NCI-H446 (cell line): ENCODE data around the gene SERPINA4.
"Not testable (repeated sequence)": the region's sequence is repeated elsewhere in the genome, so short reads cannot be mapped to it uniquely, and the experiment has no call there.

Experiments
- DNase-seq, 2 experiments: peaks; one replicate each; lab custom pipeline; 2025; lab: John Stamatoyannopoulos, UW

The SERPINA4 gene

DNA sequence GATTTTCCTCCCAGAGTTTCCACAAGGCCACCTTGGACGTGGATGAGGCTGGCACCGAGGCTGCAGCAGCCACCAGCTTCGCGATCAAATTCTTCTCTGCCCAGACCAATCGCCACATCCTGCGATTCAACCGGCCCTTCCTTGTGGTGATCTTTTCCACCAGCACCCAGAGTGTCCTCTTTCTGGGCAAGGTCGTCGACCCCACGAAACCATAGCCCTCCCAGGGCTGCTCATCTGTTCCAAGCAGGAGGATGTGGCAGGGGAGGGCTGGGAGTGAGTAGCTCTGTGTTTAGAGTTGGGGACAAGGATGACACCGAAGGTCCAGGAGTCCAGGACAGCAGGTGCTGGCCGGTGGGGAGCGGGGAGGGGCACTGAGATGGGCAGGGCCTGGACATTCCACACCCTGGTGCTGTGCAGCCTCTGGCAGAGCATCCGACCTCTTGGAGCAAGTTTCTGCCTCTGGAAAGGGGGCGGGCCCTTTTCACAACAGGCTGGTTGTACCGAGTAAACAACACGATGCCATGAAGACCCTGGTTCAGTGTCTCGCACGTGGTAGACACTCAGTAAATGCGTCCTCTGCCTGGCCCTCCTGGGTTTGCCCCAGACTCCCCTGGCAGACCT is 8.2 kb downstream of the SERPINA4 start:
- no peak for DNase-seq

DNA sequence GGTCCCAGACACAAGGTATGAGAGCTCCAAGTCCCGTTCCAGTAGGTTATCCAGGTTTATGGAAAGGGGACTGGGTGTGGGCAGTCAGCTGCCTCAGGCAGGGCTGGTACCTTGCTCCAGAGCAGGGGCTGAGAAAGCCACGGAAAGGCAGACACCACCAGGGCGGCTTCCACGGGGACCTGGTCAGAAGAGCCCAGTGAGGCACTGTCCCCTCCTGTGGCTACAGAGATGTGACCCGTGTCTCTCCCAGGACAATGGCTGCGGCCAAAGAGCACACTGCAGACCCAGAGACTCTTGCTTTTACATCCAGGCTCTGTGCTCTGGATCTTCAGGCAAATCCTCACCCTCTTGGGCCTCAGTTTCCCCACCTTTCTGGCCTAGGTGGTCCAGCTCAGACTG is 8.8 kb downstream of the SERPINA4 start:
- DNase-seq: no peak

DNA sequence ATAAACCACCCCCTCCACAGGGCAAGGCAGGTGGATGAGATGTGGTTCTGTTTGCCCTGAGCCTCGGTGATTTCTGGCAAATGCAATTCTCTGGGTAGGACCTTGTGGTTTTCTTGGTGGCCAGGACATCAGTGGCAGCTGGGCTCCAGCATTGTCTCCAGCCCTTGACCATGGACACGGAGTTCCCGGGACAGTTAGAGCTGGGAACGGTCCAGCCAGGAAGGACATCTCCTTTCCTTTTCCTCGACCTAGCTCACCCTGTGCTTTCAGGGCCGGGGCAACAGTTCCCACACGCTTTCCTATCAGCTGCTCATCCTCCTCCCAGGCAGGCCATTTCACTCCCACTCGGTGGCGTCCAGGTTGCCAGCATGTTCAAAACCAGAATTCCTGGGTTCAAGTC is 9.2 kb downstream of the SERPINA4 start:
- no peak for DNase-seq

DNA sequence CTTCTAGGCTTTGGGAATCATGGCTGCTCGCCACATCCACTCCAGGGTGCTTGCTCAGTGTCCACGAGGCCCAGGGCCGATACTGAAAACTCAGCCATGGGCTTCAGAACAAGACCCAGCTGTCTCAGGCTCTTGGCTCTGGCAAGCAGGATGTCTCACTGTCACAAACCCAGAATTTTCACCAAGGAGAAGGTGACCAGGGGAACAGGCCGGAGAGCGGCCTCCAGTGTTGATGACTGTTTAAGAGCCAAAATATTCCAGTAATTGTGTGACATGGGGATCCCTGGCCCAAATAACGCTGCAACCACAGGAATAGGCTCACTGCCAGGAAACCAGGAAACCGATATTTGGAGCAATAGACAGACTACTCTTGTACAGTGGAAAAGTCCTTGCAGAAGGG is 10.2 kb downstream of the SERPINA4 start:
- DNase-seq: no peak

DNA sequence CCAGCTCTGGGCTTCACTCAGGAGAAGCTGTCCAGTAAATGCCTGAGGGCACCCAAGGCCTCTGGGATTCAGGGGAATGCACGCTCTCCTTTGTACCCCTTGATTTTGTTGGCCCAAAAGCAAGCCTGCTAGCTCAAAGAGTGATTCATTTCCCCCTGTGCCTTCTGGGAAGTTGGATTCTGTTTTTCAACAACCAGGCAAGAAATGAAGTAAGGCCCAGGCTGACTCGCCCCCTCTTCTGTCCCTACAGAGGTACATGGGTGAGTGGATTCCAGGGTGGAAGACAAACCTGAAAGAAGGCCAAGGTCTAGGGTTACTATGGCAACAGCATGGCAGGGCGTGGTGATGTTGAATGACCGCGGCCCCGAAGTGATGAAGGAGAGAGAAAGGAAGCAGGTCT is 10.7 kb downstream of the SERPINA4 start:
- no peak for DNase-seq

DNA sequence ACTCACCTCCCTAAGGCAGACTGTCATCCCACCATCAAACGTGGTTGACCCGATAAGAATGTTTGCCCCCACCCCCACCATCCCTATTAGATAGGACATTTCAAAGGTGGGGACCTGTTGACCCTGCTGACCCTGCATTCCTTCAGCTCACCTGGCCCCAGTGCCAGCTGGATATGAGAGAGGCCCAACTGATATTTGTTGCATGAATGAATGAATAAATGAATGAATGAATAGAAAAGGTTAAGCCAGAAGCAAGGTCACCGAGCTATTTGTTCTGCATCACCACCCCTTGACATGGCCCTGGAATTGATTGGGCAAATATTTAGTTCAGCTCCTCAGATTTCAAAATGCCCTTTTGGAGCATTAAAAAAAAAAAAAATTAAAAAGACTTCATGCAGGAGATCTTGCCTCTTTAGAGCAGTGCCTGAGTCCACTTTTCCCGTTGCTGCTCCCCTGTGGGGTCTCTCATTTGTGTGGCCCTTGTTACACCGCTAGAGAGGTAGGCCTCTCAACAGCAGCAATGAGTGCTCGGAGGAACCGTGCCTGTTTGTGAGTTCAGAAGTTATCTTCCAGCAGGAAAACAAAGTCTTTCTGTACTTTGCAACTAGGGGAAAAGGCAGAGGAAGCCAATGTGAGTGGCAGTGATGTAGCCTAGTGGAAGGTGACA is 11.5 kb downstream of the SERPINA4 start:
- no peak for DNase-seq

DNA sequence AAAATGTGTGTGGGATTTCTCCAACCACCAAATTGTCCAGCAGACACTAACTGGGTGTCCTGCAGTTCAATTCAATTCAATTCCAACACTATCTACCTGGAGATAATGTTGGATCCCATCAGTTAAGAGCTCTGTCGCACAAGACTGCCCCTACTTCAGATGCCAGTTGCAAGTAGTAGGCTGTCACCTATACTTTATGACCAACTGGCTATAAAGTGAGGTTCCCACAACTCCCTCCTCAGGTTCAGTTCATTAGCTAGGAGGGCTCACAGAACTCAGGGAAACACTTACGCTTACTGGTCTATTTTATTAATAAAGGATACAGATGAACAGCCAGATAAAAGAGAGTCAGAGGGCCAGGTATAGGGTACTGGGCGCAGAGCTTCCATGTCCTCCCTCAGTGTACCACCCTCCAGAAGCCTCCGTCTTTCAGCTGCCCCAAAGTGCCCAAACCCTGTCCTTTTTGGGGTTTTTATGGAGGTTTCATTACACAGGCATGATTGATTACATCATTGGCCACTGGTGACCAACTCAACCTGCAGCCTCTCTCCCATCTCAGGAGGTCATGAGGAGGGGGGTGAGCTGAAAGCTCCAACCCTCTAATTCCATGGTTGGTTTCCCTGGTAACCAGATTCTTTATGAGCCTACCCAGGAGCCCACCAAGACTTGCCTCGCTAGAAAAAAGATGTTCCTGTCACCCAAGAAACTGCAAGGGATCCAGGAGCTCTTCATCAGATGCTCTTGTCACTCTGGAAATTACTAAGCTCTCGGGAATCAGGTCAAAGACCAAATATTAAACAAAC is 12.4 kb downstream of the SERPINA4 start:
- no peak for DNase-seq

DNA sequence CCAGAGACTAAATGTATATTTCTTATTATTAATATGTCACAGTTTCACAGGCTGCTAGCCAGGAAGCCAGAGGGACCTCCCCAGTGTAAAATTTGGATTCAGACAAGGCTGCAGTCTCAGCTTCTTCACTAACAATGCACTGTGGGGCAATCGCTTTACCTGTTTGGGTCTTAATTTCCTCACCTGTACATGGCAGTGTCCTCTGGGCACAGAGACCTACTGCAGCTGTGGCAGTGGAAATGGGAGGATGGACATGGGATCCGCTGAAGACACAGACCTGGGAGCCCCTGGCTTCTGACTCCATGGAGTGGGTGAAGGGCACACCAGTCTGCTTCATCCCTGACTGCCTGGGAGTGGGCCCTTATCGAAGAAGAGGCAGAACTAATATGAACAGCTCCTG is 13.1 kb downstream of the SERPINA4 start:
- DNase-seq: no peak

DNA sequence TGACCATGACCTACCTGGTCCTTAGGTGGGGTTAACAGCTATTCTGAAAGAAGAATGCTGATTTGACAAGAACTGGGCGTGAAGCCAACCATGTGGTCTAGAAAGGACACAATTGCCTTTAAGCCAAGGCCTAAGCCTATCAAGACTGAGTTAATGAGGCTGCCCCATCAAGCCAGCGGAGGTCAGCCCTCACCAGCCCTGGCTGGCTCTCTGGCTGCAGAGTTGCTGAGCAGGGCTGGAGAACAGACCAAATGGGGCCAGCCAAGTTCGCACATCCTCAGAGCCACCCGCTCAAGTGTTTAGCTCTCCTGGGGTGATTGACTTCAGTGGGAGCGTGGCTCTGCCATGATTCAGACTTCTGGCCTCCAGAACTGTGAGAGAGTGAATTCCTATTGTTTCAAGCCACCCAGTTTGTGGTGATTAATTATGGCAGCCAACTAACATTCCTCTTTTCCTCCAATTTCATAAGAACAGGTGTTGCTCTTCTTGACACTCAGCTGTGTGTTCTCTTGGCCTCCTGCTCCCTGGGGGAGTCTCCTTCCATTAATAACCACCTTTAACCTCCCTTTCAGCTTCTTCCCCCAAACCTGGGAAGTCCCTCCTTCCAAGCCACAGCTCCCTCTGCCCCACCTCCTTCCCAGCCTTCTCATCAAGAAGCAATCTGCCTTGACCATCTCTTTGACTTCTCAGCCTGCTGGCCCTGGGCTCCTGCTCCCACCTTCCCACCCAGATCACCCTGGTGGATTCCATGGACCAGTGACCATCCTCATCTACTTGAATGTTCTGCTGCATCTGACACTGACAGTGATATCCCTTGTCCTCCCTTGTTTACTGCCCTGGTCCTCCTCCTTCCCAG is 14.7 kb downstream of the SERPINA4 start:
- DNase-seq: no peak

DNA sequence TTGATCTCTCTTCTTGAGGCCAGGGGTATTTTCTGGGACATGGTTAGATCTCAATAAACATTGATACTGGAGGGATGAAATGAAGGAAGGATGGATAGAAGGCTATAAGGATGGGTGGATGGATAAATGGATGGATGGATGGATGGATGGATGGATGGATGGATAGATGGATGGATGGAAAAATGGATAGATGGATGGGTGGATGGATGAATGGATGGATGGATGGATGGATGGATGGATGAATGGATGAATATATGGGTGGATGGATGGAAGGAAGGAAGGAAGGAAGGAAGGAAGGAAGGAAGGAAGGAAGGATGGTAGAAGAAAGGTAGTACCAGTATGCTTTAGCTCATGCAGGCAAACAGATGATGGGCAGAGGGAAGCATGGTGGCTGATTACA is 16.2 kb downstream of the SERPINA4 start:
- DNase-seq: not testable (repeated sequence)

DNA sequence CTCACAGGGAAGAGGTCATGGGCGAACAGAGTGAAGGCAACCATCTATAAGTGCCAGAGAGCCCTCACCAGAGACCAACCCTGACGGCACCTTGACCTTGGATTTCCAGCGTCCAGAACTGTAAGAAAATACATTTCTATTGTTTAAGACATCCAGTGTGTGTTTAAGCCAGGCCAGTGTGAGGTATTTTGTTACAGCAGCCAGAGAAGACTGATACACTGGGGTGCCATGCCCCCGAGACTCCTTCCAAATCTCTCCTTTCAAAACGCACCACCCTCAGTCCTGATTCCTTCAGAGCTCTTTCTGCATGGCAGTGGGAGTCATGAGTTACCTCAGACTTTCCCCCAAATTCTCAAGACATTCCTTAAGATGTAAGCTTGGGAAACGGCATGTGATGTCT is 17.5 kb downstream of the SERPINA4 start:
- no peak for DNase-seq

DNA sequence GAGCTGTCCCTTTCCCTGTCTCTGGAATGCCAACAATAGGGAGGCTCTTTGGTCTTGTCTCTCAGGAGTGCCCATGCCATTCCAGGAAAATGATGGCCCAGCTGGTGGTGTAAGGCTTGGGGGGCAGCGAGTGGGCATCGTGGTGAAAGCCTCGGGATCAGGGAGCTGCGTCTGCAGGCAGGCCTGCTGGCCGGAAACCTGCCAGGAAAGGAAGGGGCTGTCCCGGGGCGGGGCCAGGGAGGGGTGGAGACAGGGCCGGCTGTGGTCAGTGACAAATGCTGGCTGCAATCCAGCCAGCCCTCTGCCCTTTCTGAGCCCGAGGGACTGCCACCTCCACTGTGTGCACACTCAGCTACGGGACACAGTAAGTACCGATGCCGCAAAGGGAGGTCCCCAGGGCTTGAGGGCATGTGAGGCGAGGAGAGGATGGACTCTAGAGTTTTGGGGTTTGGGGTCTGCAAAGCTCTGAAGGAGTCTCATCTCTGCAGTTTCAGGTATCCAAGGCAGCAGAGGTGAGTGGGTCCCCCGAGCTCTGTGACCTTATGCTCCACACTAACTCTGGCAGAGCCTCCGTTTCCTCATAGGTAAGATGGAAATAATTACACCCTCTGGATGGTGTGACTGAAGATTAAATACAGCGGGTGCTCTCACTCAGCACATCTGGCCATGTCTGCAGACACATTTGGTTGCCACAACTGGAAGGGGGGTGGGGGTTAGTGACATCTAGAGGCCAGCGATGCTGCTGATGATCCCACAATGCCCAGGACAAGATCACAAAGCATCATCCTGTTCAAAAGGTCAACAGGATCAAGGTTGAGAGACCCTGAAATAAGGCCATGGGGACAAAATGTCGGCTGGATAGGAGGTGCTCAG is 20.1 kb downstream of the SERPINA4 start, which contains the start of gene SERPINA5:
TSS of gene SERPINA5 (plus strand) at position 300 of the 873 bp plus-strand sequence. CDS start 5,937 bp downstream, outside the sequence.
- no peak for DNase-seq

DNA sequence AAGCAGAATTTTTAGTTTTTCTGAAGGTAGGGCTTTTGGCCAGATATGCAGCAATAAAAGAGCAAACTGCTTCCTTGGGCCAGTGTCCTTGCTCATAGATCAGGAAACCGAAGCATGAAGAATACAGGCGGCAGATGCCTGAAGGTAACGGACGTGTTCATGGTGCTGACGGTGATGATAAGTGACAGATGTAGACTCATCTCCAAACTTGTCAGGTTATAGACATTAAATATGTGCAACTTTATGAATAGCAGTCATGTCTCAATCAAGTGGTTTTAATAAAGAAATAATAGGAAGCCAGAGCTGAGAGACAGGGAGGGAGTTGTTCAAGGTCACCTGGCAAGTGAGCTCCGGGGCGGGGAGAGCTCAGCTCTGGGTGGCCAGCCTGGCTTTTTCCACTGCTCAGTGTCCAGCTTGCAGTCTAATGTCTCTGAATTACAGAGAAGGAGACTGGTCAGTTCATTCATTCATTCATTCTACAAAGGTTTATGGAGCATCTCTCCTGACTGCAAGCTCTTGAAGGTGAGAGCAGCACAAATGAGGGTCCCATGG is 21.0 kb downstream of the SERPINA4 start:
- DNase-seq: no peak

DNA sequence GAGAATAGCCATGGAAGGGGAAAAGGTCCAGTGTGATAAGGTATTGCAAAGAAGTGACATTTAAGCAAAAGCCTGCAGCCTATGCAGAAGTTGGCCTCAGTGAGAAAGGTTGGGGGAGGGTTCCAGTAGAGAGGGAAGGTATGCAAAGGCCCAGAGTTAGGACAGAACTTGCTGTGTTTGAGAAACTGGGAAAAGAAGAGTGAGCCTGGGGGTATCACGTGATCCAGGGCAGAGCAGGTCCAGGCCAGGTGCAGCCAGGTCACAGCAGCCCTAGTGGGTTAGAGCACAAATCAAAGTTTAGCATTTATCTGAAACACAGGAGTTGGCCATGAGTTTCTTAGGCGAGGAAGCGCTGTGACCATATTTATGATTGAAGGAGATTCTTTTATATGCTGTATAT is 21.6 kb downstream of the SERPINA4 start:
- no peak for DNase-seq

DNA sequence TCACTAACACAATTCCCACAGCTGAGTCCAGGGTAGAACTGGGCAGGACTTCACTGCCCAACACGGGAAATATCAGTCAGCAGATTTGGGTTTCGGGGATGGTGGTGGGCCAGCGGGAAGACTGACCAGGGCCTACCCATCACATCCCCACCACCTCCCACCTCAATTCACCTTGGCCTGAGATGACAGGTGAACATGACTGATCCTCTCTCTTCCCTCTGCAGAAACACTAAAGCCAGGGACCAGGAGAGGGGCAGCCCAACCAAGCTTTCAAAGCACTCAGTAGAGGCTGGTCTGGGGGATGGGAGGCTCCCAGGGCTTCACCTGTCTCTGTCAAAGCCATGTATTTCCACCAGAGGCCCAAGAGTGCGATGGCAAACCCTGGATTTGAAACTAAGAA is 22.3 kb downstream of the SERPINA4 start:
- no peak for DNase-seq

DNA sequence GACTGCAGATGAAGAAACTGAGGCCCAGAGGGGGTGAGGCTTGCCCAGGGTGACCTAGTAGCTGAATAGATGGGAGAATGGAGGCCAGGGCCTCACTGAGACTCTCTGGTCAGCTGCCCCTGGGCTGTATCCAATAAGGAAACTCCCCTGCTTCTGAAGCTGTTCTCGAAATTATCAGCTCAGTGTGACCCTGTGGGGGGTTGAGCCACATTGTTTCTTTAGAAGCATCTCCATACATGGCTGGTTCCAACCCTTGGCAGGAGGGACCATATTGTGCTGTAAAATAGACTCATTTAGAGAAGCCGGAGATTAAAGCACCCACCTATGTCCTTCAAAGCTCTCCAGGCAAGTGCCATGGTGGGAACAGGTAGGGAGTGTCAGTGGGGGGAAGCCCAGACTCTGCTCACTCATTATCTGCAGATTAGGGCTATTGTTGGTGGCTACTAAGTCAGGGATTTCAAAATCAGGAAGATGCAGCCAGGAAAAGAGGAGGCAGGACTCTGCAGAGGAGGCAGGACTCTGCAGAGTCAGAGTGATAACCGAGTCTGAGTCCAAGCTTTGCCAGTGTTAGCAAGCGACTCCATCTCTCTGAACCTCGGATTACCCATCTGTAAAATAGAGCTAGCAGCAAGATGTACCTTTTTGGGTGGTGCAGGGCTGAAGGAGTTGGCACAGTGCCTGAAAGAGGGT is 23.5 kb downstream of the SERPINA4 start:
- DNase-seq: no peak

DNA sequence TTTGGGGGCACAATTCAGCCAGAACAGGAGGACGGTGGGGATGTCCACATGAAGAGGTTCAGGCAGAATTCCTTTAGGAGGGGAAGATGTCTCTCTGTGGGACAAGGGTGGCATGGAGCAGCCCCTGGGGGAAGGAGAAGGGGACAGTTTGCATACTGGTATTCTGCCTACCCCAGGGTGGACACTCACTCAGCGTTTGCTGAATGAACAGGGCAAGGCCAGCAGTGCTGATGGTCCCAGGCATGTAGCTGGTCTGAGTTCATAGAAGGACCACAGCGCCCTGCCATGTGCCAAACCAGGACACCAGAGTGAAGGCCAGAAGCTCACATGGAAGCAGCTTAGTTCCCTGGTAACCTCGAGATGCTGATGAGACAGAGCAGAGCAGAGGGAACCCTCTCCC is 25.4 kb downstream of the SERPINA4 start:
- DNase-seq: no peak

DNA sequence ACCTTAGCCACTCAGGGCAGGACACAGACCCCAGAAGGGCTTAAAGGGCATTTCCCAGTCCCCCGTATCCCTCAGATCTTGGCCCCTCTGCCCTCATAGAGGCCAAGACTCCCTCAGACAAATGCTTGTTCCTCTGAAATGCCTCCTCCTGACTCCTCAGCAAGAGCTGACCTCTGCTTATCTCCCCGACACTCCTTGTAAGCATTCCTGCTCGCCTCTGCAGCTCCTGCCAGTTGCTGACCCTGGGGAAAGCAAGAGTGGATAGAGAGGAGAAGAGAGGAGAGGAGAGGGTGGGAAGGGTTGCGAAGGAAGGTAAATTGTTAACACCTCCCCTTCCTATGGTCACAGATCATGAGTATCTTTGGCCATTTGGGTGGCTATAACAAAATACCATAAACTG is 27.1 kb downstream of the SERPINA4 start:
- no peak for DNase-seq

DNA sequence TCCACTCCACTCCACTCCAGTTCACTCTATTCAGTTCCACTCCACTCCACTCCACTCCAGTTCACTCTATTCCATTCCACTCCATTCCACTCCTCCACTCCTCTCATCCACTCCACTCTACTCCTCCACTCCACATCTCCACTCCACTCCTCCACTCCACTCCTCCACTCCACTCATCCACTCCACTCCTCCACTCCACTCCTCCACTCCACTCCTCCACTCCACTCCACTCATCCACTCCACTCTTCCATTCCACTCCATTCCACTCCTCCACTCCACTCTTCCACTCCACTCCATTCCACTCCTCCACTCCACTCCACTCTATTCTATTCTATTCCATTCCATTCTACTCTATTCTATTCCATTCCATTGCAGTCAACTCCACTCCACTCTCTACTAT is 29.8 kb downstream of the SERPINA4 start:
- DNase-seq: no peak

DNA sequence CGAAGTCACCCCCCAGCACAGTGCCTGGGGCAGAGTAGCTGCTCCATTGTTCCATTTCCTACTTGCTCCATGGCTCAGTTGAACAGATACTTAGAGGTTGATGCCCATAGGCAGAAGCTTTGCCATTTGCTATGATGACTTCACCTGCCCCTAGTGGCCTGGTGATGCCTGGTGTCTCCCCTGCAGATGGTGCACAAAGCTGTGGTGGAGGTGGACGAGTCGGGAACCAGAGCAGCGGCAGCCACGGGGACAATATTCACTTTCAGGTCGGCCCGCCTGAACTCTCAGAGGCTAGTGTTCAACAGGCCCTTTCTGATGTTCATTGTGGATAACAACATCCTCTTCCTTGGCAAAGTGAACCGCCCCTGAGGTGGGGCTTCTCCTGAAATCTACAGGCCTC is 30.6 kb downstream of the SERPINA4 start:
- no peak for DNase-seq
